ENCODE measurements around the gene ZNF771.
"Not testable (repeated sequence)": the region's sequence is repeated elsewhere in the genome, so short reads cannot be mapped to it uniquely, and the experiment has no call there.

Gene ZNF771

GRCh38 chr16:30376461-30376902, 30.9 kb upstream of the ZNF771 start:
- peak in 1 of 2 experiments; percentile 15 for DNase-seq

GRCh38 chr16:30377050-30377811, 30.2 kb upstream of the ZNF771 start:
- DNase-seq, result peak in 1 of 2 experiments; percentile 14

GRCh38 chr16:30377812-30378235, 29.6 kb upstream of the ZNF771 start:
- DNase-seq, result peak; percentile 89

DNA sequence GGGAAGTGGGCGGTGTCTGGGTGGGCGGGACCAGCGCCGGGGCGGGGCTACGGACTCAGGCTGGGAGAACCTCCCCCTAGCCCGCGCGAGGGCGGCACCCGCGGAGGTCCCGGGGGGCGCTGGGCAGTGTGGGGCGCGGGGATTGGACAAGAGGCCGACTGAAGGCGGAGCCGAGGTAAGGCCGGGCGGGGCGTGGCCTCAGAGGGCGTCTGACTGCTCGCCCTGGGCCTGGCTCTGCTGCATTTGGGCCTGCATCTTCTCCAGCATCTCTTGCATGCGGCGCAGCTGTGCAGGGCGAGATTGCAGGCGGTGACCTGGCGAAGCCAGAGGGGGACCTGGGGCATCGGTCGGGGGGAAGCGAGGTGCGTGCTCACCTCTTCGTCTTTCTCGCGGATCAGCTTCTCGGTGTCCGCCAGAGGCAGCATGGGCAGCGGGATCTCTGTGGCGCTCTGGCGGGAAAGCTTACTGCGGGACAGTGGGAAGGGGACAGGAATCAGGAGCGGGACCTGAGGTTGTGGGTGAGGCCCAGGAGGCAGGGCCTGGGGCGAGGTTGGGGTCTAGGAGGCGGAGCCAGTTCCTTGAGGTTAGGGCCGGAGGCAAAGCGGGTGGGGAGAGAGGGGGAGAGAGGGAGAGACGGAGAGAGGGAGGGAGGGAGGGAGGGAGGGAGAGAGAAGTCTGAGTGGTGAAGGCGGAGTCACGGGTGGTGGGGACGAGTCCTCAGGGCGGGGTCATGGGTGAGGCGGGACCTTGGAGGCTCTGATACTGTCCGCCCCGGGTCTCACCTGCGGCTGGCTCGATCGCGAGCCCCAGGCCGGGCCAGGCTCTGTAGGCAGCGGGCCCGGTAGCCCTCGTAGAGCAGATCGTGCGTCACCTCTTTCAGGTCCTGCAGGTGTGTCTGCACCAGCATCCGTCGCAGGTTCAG, 28.9 kb upstream of the ZNF771 start:
- peak; percentile 99 to 100 for DNase-seq

DNA sequence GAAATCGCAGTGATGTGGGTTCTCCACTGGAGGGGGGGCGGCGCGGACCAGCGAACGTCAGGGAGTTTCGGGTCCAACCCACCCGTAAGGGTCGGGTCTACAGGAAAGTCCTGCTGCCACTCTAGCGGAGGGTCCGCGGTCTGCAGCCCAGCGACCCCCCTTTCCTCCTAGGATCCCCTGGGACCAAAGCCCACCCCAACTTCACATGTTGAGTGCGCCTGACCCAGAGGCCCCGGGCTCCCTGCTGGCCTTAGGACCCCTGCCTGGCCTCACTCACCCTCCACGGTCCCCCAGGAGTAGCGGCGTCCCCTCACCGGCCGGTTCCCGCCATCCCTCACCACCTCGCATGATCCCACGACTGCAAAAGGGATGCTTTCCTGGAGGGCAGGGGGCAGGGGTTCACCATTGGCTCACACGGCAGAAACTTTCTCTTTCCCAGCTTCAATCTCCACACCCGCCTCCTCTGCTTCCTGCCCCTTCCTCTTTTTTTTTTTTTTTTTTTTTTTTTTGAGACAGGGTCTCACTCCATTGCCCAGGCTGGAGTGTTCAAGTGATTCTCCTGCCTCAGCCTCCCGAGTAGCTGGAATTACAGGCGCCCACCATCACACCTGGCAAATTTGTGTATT, 28.1 kb upstream of the ZNF771 start:
- no peak for DNase-seq

DNA sequence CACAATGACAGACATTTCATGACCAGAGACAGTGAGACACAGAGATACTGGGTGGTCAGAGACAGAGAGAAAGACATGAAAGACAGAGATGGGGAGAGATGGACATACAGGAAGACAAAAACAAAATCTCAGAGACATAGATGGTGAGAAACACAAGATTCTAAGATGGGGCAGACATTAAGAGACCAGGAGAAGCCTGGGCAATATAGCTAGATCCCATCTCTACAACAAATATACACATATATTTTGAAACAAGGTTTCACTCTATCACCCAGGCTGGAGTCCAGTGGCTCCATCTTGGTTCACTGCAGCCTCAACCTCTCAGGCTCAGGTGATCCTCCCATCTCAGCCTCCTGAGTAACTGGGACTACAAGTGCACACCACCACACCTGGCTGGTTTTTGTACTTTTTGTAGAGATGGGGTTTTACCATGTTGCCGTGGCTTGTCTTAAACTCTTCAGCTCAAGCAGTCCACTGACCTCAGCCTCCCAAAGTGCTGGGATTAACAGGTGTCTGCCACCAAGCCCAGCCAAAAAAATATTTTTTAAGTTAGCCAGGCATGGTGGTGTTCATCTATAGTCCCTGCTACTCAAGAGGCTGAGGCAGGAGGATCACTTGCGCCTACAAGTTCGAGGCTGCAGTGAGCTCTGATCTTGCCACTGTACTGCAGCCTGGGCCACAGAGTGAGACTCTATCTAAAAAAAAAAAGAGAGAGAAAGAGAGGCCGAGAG, 27.2 kb upstream of the ZNF771 start:
- DNase-seq, result no peak

GRCh38 chr16:30380803-30381208, 26.6 kb upstream of the ZNF771 start:
- no peak for DNase-seq

- DNase-seq, result peak; percentile 41 to 56
These were observed 25.9 kb upstream of the ZNF771 start for GRCh38 chr16:30381291-30382041.

DNA sequence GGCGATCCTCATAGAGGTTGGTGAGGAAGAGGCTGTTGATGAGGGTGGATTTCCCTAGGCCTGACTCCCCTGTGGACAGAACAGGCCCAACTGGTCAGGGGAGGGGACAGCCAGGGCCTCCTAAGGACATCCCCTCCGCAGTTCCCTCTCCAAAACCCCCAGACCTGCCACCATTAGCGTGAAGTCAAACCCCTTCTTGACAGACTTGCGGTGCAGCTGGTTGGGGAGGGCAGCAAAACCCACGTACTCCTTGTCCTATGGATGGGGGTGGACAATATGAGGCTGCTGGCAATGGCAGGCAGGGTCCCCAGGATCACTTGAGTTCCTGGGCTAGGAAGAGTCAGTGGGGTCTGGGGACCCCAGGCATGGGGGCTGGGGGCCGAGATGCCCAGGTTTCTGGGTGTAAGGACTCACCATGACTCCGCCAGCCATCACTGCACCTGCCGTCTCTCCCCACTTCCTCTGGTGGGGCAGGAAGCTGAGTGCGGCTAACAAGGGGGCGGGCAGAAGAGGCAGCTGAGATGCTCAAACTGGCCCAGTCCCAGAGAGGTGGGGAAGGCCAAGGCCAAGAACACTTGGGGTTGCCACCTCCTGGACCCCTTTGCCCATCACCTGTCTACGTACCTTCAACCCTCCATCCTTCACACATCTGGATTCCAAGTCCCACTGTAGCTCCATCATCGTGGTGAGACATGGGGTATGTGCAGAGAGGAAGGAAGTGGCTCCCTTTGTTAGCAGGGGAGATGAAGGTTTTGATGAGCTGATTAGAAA, 25.1 kb upstream of the ZNF771 start, which contains the start of gene SEPTIN1:
SEPTIN1 (minus strand) TSS at position 451 of the 771 bp plus-strand sequence; CDS start at position 432, 19 bp downstream.
- DNase-seq, result peak; percentile 86 to 87

- DNase-seq, result no peak
These were observed 23.9 kb upstream of the ZNF771 start for GRCh38 chr16:30383521-30383920.

DNA sequence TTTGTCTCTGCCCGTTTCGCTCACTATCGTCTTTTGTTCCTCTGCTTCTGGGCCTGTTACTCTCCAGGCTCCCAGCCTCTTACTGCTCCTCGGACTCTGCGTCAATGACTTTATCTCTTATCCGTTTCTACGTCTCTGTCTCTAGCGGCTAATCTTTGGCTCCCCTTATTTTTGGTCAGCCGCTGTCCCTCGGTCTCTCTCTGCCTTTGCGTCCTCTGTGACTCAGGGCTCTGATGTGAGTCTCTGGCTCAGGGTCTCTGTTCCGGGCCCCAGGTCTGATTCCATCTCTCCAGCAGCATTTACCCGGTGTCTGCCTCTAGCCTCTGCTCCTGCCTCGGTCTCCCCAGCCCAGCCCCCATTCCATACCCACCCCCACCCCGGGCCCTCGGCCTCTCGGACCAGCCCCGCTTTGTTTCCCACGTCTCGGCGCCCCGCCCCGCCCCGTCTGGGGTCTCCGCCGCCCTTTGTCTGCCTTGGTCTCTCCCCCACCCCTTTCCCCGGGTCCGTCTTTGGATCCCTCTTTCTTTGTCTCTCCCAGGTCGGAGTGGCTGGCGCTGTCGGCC, 12.7 kb upstream of the ZNF771 start:
- no peak for DNase-seq

DNA sequence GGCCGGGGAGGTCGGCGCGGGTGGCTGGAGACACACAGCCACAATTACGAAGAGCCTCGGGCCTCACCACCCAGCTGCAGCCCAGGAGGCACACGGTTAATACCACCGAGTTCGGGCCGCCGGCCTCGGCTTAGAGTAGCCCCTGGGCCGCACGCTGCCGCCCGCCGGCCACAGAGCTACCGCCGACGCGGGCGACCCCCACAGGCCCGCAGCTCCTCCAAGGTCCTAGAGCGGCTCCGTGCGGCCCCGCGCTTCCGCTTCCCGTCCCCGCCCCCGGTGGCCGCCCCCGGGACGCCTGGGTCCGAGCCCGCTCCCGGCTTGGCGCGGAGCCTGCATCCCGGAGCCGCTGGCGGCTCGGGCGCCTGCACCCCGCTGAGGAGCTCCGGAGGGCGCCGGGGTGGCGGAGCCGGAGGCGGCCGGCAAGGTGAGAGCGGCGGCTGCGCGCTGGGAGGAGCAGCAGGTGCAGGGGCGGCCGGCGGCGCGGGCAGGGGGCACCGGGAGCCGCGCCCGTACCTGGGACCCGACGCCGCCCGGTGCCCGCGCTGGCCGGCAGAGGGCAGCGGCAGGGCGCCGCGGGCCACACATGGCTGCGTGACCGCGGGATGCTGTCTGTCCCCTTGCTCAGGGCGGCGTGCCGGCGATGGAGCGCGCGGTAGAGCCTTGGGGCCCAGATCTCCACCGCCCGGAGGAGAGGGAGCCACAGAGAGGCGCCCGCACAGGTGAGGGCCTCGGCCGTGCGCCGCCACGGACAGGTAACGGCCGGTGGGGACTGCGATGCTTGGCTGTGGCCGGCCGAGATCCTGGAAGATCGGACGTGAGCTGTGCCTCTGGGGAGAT, 12.0 kb upstream of the ZNF771 start, which contains the start of gene ZNF48:
ZNF48 (plus strand) TSS at position 266 of the 837 bp plus-strand sequence; CDS start at position 641, 375 bp downstream.
- peak; percentile 70 to 77 for DNase-seq

- DNase-seq, result no peak
These were observed 11.3 kb upstream of the ZNF771 start for GRCh38 chr16:30395992-30396585.

DNA sequence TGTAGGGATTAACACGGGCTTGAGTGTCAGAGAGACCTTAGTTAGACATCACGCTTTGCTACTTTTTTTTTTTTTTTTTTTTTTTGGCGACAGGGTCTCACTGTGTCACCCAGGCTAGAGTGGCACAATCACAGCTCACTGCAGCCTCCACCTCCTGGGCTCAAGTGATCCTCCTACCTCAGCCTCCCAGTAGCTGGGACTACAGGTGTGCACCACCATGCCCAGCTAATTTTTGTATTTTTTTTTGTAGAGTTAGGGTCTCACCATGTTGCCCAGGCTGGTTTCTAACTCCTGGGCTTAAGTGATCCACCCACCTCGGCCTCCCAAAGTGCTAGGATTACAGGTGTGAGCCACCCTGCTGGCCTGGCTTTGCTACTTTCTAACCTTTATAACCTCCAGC, 10.8 kb upstream of the ZNF771 start:
- DNase-seq, result not testable (repeated sequence)

DNA sequence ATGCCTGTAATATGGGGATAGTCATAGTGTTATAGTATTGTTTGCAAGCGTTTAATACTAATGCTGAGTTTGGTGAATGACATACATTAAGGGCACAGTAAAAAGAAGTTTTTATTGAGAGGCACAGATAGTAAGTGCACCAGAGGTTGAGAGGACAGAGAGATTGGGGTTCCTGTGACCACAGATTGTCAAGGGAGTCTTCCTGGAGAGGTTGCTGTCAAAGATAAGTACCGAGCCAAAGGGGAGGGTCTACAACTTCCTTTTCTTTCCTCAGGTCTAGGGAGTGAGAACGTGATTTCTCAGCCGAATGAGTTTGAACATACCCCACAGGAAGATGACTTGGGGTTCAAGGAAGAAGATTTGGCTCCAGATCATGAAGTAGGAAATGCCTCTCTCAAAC, 10.3 kb upstream of the ZNF771 start:
- no peak for DNase-seq

GRCh38 chr16:30397776-30398660, 9.4 kb upstream of the ZNF771 start:
- DNase-seq, result no peak

DNA sequence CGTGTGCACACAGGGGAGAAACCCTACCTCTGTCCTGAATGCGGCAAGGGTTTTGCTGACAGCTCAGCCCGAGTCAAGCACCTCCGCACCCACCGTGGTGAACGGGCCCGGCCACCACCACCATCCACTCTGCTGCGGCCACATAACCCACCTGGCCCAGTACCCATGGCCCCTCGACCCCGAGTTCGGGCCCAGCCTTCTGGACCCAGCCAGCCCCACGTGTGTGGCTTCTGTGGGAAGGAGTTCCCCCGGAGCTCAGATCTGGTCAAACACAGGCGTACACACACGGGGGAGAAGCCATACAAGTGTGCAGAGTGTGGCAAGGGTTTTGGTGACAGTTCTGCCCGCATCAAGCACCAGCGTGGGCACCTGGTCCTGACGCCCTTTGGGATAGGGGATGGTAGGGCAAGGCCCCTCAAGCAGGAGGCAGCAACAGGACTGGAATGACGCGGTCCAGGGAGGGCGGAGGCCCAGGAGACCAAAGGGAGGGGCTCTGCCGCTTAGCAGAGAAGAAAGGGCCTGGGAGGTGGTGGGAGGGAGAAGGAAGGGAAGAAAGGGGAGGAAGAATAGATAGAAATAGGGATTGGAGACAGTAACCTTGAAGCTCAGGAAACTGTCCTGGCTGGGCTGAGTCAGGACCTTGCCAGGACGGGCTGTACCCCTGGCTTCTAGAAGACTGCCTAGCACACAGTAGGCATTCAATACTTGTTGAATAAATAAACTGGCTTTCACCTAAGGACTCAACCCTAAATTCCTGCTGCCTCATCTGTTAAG, 8.6 kb upstream of the ZNF771 start:
- no peak for DNase-seq

Measured in activated T-cell treated with anti-CD3 and anti-CD28 coated beads, Interleukin-2, amount 50 U/mL, for 48 hours (primary cell).